Embryonic facial prominence (tissue), 1 donor: Measurements from ENCODE around the gene FREM2.

ENCODE experiments used
- DNase-seq: peaks from one replicate; pipeline ENCODE4 v3.0.0-alpha.2; 2016; ENCODE audit errors: extremely low spot score

FREM2 gene

DNA sequence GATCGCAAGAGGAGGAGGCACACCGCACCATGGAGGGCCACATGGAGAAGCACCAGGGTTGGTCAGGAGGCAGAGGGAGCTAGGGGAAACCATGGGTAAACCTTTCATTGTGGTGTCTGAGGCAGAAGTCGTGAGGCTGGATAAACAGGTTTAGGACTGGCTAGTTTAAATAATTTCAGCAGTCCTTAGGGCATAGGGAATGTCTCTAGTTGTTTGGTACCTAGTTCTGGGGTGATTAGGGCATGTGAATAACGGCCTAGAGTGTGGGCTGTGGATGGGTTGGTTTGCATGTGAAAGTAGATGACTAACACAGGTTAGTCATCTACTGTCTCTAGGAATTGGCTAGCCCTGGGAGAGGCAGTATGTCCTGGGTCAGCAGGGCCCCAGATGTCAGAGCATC is 201.4 kb downstream of the FREM2 start:
- DNase-seq: no peak

DNA sequence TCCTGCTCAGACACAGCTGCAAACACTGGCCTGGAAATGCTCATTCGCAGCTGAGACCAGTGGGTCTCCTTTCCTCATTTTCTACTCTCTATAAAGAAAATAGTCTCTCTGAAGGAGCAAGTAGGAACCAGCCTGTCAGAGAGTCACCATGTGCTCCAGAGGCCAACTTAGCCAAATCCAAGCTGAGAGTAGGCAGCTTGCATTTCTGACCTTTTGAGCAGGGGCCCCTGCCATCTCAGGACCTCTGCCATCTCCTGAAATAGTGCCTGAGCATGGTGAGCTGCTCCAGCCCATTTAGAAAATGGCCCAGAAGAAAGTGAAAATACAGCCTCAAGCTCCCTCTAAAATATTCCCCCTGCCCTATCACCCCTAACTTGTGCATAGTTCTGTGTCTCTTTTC is 208.2 kb downstream of the FREM2 start:
- DNase-seq: no peak

DNA sequence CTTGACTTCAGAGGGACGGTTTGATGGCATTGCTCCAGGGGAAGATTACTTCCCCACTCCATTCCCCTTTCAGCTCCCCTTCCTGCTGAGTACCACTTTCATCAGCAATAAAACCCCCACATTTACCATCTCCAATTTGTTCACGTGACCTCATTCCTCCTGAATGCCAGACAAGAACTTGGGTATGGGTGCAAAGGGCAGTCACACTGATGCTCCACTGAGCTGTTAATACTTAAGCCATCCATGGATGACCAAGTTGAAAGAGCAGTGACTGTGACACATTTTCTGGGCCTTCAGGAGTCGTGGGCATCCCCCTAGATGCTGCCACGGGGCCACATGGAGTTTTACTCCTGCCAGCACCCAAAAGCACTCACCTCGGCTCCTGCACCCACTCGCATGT is 210.6 kb downstream of the FREM2 start:
- no peak for DNase-seq

DNA sequence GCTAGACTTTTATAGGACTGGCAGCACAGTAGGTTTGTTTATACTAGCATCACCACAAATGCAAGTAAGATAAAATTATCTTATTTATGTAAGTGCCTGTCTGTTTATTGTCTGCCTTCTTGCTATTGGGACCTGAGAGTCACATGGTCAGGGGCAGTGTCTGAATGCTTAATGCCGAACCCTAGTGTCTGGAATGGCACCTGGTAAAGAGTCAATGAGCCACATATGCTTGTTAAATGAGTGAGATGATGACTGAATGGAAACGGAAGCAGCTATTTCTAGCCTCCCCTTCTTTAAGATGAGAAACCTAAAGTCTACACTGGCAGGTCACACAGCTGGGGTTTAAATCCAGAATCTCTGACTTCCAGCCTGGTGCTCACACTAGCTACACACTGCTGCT is 211.6 kb downstream of the FREM2 start:
- no peak for DNase-seq

DNA sequence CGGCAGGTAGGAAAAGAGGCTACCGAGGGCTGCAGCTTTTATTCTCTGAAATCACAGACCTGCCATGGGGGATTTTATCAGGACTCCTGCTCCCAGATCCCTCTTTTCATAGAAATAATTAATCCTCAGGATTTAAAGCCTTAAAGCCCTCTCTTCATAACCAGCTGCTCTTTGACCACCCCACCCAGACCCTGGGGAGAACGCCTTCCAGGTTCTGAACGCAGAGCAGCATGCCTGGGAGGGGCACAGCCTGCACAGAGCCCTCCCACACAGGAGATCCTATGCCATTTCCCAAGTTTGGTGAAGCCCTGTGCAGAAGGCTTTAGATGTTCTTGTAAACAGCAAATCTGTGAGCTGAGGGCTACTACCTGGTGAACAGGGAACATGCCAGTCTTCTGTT is 212.7 kb downstream of the FREM2 start:
- DNase-seq: no peak

DNA sequence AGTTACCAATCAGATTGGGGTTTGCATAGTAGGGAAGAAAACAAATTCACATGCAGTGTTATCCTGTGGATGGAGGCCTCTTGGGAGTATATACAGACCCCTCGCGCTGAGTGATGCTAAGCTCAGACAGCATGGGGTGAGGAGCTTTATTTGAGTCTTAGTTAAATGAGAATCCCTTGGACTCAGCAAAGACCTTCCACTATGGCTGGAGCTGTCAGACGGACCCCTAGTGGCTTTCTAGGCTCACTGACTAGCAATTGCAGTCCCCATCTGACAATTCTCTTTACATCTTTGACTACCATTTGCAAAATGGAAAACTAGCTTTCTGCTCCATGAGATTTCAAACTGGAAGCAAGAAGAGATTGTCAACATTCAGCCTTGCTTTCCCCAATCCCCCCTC is 213.3 kb downstream of the FREM2 start:
- no peak for DNase-seq

DNA sequence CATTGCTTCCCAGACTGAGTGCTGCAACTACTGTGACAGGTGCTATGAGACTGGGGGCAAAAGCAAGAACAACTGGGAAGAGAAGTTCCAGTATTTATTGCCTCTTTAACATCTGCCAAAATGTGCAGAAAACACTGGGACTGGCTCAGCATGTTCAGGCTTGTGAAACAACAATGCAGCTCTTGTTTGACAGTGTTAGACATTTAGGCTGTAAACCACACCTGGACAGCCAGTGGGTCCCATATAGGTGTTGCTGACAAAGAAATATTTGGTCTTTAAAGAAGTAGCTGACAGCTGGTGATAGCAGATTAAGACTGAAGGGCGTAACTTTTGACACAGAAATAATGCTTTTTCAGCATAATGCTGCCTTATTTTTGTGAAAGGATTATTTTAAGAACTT is 215.7 kb downstream of the FREM2 start:
- DNase-seq: no peak

DNA sequence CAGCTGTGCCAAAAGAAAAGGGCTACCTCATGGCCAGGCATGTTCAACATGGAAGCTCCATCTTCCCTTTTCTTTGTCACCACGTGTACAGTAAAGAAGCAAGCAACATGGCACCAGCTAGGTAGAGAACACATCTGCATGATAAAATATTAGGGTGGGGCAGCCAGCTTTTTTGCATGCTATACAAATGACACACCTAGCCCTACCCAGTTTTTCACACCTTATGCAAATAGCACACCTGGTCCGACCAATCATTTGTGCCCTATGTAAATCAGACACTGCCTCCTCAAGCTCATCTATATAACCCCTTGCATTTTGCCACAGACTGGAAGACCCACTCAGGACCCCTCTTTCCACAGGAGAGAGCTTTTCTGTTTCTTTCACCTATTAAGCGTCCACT is 218.2 kb downstream of the FREM2 start:
- no peak for DNase-seq

DNA sequence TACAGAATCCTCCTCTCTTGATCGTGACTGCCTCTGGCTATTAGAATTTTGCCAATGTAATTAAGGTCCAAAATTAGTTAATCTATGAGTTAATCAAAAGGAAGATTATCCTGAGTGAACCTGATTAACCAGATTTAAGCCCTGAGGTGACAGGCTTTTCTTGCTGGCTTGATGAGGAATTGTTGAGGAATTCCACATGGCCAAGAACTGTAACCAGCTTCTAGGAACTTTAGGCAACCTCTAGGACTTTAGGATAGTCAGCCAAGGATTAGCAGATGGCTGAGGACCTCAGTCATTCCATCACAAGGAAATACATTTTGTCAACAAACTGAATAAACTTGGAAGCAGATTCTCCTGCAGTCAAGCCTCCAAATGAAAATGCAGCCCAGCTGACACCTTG is 219.0 kb downstream of the FREM2 start:
- no peak for DNase-seq

DNA sequence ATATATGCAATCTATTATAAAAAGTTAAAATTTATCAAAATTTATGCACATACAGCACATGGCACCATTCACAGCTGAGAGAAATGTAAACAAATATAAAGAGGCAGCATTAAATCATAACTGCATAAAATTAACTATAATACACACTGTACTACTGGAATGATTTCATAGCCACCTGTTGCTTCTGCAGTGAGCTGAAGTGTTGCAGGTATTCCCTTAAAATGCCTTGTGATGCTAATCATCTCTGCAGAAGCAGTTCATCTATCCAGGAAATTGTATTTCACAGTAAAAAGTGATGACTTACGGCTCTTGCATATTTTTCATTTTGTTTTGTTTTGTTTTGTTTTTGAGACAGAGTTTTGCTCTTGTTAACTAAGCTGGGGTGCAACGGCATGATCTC is 221.7 kb downstream of the FREM2 start:
- no peak for DNase-seq

DNA sequence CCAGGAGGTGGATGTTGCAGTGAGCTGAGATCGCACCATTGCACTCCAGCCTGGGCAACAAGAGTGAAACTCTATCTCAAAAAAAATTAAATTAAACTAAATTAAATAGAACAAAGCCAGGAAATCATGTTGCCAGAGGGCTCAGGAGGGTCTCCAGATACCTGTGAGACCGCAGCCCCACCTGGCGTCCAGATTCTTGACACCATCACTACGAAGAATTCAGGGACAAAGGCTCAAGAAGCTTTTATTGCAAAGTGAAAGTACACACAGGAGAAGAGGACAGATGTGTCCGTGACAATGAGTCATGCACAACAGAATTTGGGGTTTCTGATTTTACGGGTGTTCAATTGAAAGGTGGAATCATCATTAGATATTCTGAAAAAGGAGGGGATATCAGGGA is 227.2 kb downstream of the FREM2 start:
- no peak for DNase-seq

DNA sequence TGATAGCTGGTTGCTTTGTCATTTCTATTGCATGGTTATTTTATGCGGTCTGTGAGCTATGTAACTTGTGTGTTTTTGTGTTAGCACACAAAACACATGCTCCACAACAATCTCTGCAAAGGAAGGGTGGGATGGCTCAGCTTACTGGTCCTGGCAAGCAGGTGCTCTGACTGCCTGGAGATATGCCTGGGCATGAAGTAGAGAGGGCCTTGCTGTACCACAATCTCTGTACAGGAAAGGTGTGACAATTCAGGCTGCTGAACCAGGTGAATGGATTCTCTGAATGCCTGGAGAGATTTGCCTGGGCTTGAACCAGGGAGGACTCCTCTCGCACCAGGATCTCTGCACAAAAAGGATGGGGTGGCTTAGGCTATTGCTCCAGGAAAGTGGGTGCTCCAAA is 234.2 kb downstream of the FREM2 start:
- DNase-seq: no peak

DNA sequence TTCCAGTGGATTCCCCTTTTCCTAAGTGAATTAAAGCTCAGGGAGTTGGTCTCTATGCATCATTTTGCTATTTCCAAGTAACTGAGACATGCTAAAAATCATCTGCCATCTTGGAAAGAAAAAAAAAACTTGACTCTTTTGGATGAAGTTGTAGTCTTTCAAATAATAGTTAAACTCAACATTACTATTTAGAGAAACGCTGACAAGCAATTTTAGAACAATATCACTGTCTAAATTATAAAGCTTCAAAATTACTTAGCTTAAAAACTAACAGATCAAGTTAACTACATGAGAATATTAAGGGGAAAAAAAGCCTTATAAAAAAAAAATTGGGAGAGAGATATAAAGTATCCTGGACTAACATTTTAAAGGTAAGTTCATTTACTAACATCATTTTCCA is 235.3 kb downstream of the FREM2 start:
- no peak for DNase-seq

DNA sequence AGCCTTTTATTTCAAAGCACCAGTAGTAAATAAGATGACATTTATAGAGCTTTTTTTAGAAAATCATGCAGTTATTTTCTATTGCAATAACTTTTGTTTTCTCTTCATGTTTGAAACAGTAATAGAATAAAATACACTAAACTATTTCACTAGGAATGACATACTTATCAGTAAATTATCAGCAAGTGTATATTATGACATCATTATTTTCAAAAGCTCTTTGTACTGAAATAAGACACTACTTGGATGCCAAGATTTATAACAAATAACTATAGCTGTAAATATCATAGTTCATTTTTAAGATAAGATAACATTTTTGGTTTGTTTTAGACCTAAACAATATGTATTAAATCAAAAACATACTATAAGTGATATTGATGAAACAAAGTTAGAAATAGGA is 246.9 kb downstream of the FREM2 start:
- no peak for DNase-seq
